Measurements from ENCODE around the gene KCNF1.

The KCNF1 gene

GRCh38 chr2:10905006-10905861 is 6.5 kb upstream of the KCNF1 start:
- no peak overlapping the region for H2AFZ ChIP-seq
- H3K4me3 ChIP-seq (ENCODE audit: low read depth, low read length), result no peak overlapping the region
- no peaks in the 10 kb centered on the region for H3K4me1 ChIP-seq
- no peak overlapping the region for H3K27ac ChIP-seq
- no peaks in the 10 kb centered on the region for H3K79me2 ChIP-seq
- H3K9me3 ChIP-seq (ENCODE audit: control insufficient read depth, low read length), result no peaks in the 10 kb centered on the region
- no peak overlapping the region for H3K9ac ChIP-seq
- no peaks in the 10 kb centered on the region for H3K36me3 ChIP-seq (ENCODE audit: control insufficient read depth, insufficient read depth, low read length)
- TF ChIP-seq CTCF (IDR thresholded peaks at IDR 0.05), result no peak
- no peak overlapping the region for H3K4me2 ChIP-seq (ENCODE audit: low read length)
- no peaks in the 10 kb centered on the region for H3K27me3 ChIP-seq (ENCODE audit: control insufficient read depth, insufficient read depth, low read length)

- Histone ChIP-seq H2AFZ (no peak overlapping the region), H3K9ac (no peak overlapping the region), H3K79me2 (no peaks in the 10 kb centered on the region), H3K27me3 (ENCODE audit: control insufficient read depth, insufficient read depth, low read length) (no peaks in the 10 kb centered on the region), H3K4me1 (no peaks in the 10 kb centered on the region), H3K4me3 (ENCODE audit: low read depth, low read length) (no peak overlapping the region), H3K9me3 (ENCODE audit: control insufficient read depth, low read length) (no peaks in the 10 kb centered on the region), H3K4me2 (ENCODE audit: low read length) (no peak overlapping the region), H3K27ac (no peak overlapping the region), H3K36me3 (ENCODE audit: control insufficient read depth, insufficient read depth, low read length) (no peaks in the 10 kb centered on the region)
- TF ChIP-seq CTCF (IDR thresholded peaks at IDR 0.05), result no peak
These were observed 5.9 kb upstream of the KCNF1 start for GRCh38 chr2:10905862-10906143.

- H3K27me3 ChIP-seq (ENCODE audit: control insufficient read depth, insufficient read depth, low read length), result peaks cover 5% of the 10 kb centered on the region
- no peaks in the 10 kb centered on the region for H3K36me3 ChIP-seq (ENCODE audit: control insufficient read depth, insufficient read depth, low read length)
- H3K27ac ChIP-seq, result no peak overlapping the region
- H3K9me3 ChIP-seq (ENCODE audit: control insufficient read depth, low read length), result no peaks in the 10 kb centered on the region
- no peaks in the 10 kb centered on the region for H3K79me2 ChIP-seq
- TF ChIP-seq CTCF (IDR thresholded peaks at IDR 0.05), result no peak
- H3K4me3 ChIP-seq (ENCODE audit: low read depth, low read length), result no peak overlapping the region
- H3K9ac ChIP-seq, result no peak overlapping the region
- H3K4me2 ChIP-seq (ENCODE audit: low read length), result no peak overlapping the region
- no peak overlapping the region for H2AFZ ChIP-seq
- H3K4me1 ChIP-seq, result no peaks in the 10 kb centered on the region
These were observed 4.7 kb upstream of the KCNF1 start for GRCh38 chr2:10906926-10907625.

GRCh38 chr2:10908195-10908594 is 3.5 kb upstream of the KCNF1 start:
- no peak overlapping the region for H3K4me2 ChIP-seq (ENCODE audit: low read length)
- H3K9me3 ChIP-seq (ENCODE audit: control insufficient read depth, low read length), result no peaks in the 10 kb centered on the region
- H3K79me2 ChIP-seq, result no peaks in the 10 kb centered on the region
- no peaks in the 10 kb centered on the region for H3K4me1 ChIP-seq
- no peak for TF ChIP-seq CTCF (IDR thresholded peaks at IDR 0.05)
- no peak overlapping the region for H2AFZ ChIP-seq
- H3K27me3 ChIP-seq (ENCODE audit: control insufficient read depth, insufficient read depth, low read length), result peaks cover 5% of the 10 kb centered on the region
- H3K36me3 ChIP-seq (ENCODE audit: control insufficient read depth, insufficient read depth, low read length), result no peaks in the 10 kb centered on the region
- H3K9ac ChIP-seq, result no peak overlapping the region
- H3K4me3 ChIP-seq (ENCODE audit: low read depth, low read length), result no peak overlapping the region
- H3K27ac ChIP-seq, result no peak overlapping the region

All from parathyroid adenoma (tissue), 2 donors.